H1 (cell line): Measurements from ENCODE around the gene THBS1. TPM values are rescaled to one million over a fixed set of nuclear protein-coding genes. Genes with fewer than 3 reads are reported as not detected.

Source experiments
- CTCF ChIA-PET: fragments of 300-600 bp; sonication (Branson Sonifier 250); formaldehyde crosslinking; loops from one replicate; lab custom pipeline; 2021; ENCODE audit not compliant: partially characterized antibody; lab: Charles Lee
- POLR2A ChIA-PET: fragments of 300-600 bp; sonication (Branson Sonifier 250); formaldehyde crosslinking; loops from one replicate; lab custom pipeline; 2021; ENCODE audit warnings: inconsistent platforms; ENCODE audit not compliant: partially characterized antibody; lab: Charles Lee
- DNase-seq, 2 experiments: peaks; one replicate each; pipeline versions ENCODE4 v3.0.0 to v3.0.0-alpha.2; 2010 to 2022; ENCODE audit warnings: low spot score in 2 of 2, low read depth in 1 of 2, mixed read lengths in 1 of 2
- FAIRE-seq: peaks from 2 replicates; lab custom pipeline; 2011; peaks lifted over from hg19 to GRCh38; lab: Jason Lieb, UNC
- H2AFZ ChIP-seq: 2 replicates; pipeline ENCODE4 v1.8.1; 2012; ENCODE audit warnings: low read length, inconsistent platforms
- H2AK5ac ChIP-seq: 2 replicates; pipeline ENCODE4 v1.6.1; 2013; ENCODE audit warnings: low read depth, low read length
- H2BK120ac ChIP-seq: replicated peaks from 2 replicates; pipeline ENCODE3; 2013; ENCODE audit warnings: low read depth, low read length, inconsistent platforms
- H2BK12ac ChIP-seq: 2 replicates; pipeline ENCODE4 v1.6.1; 2013; ENCODE audit warnings: low read depth, low read length
- H2BK15ac ChIP-seq: 2 replicates; pipeline ENCODE4 v1.6.1; 2013; ENCODE audit warnings: low read length
- H2BK20ac ChIP-seq: 2 replicates; pipeline ENCODE4 v1.6.1; 2013; ENCODE audit warnings: low read length
- H2BK5ac ChIP-seq: 2 replicates; pipeline ENCODE4 v1.6.1; 2013; ENCODE audit warnings: low read depth, low read length
- H3K14ac ChIP-seq: 2 replicates; pipeline ENCODE4 v1.6.1; 2013; ENCODE audit warnings: inconsistent platforms; ENCODE audit not compliant: insufficient read length
- H3K18ac ChIP-seq: 2 replicates; pipeline ENCODE4 v1.6.1; 2013; ENCODE audit warnings: low read length; ENCODE audit errors: extremely low read depth
- H3K23ac ChIP-seq: 2 replicates; pipeline ENCODE4 v1.6.1; 2013; ENCODE audit warnings: inconsistent platforms; ENCODE audit not compliant: insufficient read length
- H3K23me2 ChIP-seq: 2 replicates; pipeline ENCODE4 v1.6.1; 2013; ENCODE audit warnings: low read depth, low read length
- H3K27ac ChIP-seq: 2 replicates; pipeline ENCODE4 v1.6.1; 2011; ENCODE audit warnings: low read depth, low read length, inconsistent platforms
- H3K27me3 ChIP-seq, 4 experiments: replicated peaks in 1 of 4; 1 replicate in 1 of 4; 2 replicates in 3 of 4; pipeline versions ENCODE4 v1.6.1 to v1.8.1; 2011 to 2013; ENCODE audit warnings: low read length in 3 of 4, mild to moderate bottlenecking in 3 of 4, inconsistent platforms in 2 of 4, mixed read lengths in 2 of 4, moderate library complexity in 1 of 4; ENCODE audit not compliant: control insufficient read depth in 3 of 4, insufficient read depth in 3 of 4; ENCODE audit errors: extremely low read depth in 1 of 4
- H3K36me3 ChIP-seq, 4 experiments: 2 replicates each; pipeline versions ENCODE4 v1.6.1 to v1.8.1; 2011 to 2013; ENCODE audit warnings: mild to moderate bottlenecking in 4 of 4, low read length in 3 of 4, moderate library complexity in 2 of 4, control low read depth in 1 of 4, inconsistent platforms in 1 of 4; ENCODE audit not compliant: insufficient read depth in 4 of 4, control insufficient read depth in 2 of 4
- H3K4ac ChIP-seq: replicated peaks from 2 replicates; pipeline ENCODE3; 2013; ENCODE audit warnings: low read length, low read depth, mixed read lengths, inconsistent platforms; ENCODE audit not compliant: insufficient read length
- H3K4me1 ChIP-seq, 4 experiments: replicated peaks in 1 of 4; 1 replicate in 1 of 4; 2 replicates in 3 of 4; pipeline versions ENCODE4 v1.6.1 to v1.8.1; 2011 to 2013; ENCODE audit warnings: low read length in 3 of 4, inconsistent platforms in 2 of 4, mixed read lengths in 1 of 4; ENCODE audit not compliant: insufficient read depth in 4 of 4, control insufficient read depth in 3 of 4
- H3K4me2 ChIP-seq, 2 experiments: 2 replicates each; pipeline versions ENCODE4 v1.6.1 to v1.8.1; 2011 to 2013; ENCODE audit warnings: low read depth in 2 of 2, low read length in 2 of 2, control low read depth in 1 of 2, inconsistent platforms in 1 of 2, mild to moderate bottlenecking in 1 of 2; ENCODE audit not compliant: insufficient read depth in 1 of 2
- H3K4me3 ChIP-seq, 4 experiments: fragments of 200-600, 300-600 bp in 1 of 4; sonication (generic), shearing (Covaris generic), sonication (Bioruptor Twin) in 1 of 4; 2 replicates each; pipeline versions ENCODE4 v1.5.1 to v1.8.1; 2011 to 2016; ENCODE audit warnings: low read length in 4 of 4, low read depth in 3 of 4, control low read depth in 2 of 4, inconsistent platforms in 2 of 4, mild to moderate bottlenecking in 2 of 4, mixed read lengths in 1 of 4, moderate library complexity in 1 of 4; ENCODE audit not compliant: insufficient read depth in 2 of 4; ENCODE audit errors: extremely low read depth in 1 of 4
- H3K56ac ChIP-seq: replicated peaks from 2 replicates; pipeline ENCODE3; 2013; ENCODE audit warnings: low read depth, mild to moderate bottlenecking, mixed read lengths, low read length, inconsistent platforms; ENCODE audit not compliant: insufficient read length
- H3K79me1 ChIP-seq: 2 replicates; pipeline ENCODE4 v1.6.1; 2013; ENCODE audit warnings: low read depth, low read length, control low read depth
- H3K79me2 ChIP-seq, 2 experiments: 2 replicates each; pipeline versions ENCODE4 v1.6.1 to v1.8.1; 2012 to 2013; ENCODE audit warnings: low read length in 2 of 2, mild to moderate bottlenecking in 2 of 2, inconsistent platforms in 1 of 2; ENCODE audit not compliant: insufficient read depth in 2 of 2, control insufficient read depth in 1 of 2
- H3K9ac ChIP-seq, 4 experiments: replicated peaks in 1 of 4; 1 replicate in 1 of 4; 2 replicates in 3 of 4; pipeline versions ENCODE4 v1.6.1 to v1.8.1; 2011 to 2013; ENCODE audit warnings: low read depth in 3 of 4, low read length in 3 of 4, control low read depth in 2 of 4, mild to moderate bottlenecking in 2 of 4, moderate library complexity in 2 of 4, inconsistent platforms in 1 of 4; ENCODE audit errors: extremely low read depth in 1 of 4
- H3K9me3 ChIP-seq, 2 experiments: 2 replicates each; pipeline versions ENCODE4 v1.6.1 to v1.8.1; 2012 to 2013; ENCODE audit warnings: mild to moderate bottlenecking in 2 of 2, moderate library complexity in 2 of 2, control low read depth in 1 of 2, inconsistent platforms in 1 of 2, low read depth in 1 of 2, low read length in 1 of 2, mixed read lengths in 1 of 2; ENCODE audit not compliant: insufficient read depth in 2 of 2
- H4K20me1 ChIP-seq, 2 experiments: replicated peaks in 1 of 2; 2 replicates each; pipeline versions ENCODE3 to v1.8.1; 2011 to 2013; ENCODE audit warnings: inconsistent platforms in 2 of 2, low read length in 2 of 2, mild to moderate bottlenecking in 1 of 2; ENCODE audit not compliant: insufficient read depth in 2 of 2, control insufficient read depth in 1 of 2
- H4K5ac ChIP-seq: 2 replicates; pipeline ENCODE4 v1.6.1; 2013; ENCODE audit warnings: low read length, low read depth, mixed read lengths, inconsistent platforms; ENCODE audit not compliant: insufficient read length
- H4K8ac ChIP-seq: 2 replicates; pipeline ENCODE4 v1.8.0; 2013; ENCODE audit warnings: mild to moderate bottlenecking, moderate library complexity, low read length, inconsistent platforms; ENCODE audit not compliant: insufficient read depth; ENCODE audit errors: extremely low read depth
- H4K91ac ChIP-seq: replicated peaks from 2 replicates; pipeline ENCODE3; 2013; ENCODE audit warnings: low read length, mixed read lengths, inconsistent platforms; ENCODE audit not compliant: insufficient read length
- CHD2 ChIP-seq: IDR thresholded peaks from 2 replicates; pipeline ENCODE4 v1.6.1; 2012; ENCODE audit warnings: low read length, improper control_type of control experiment
- CREB1 ChIP-seq: IDR thresholded peaks from 2 replicates; pipeline ENCODE4 v1.6.1; 2012; ENCODE audit warnings: inconsistent platforms
- CTBP2 ChIP-seq: IDR thresholded peaks from 2 replicates; pipeline ENCODE4 v1.7.0; 2011; ENCODE audit warnings: borderline replicate concordance, mild to moderate bottlenecking, moderate library complexity, mixed read lengths, low read length; ENCODE audit not compliant: insufficient read depth, insufficient read length
- JUN ChIP-seq: IDR thresholded peaks from 2 replicates; pipeline ENCODE4 v1.6.1; 2011; ENCODE audit warnings: low read depth, mild to moderate bottlenecking, improper control_type of control experiment, low read length
- MAX ChIP-seq: IDR thresholded peaks from 2 replicates; pipeline ENCODE4 v1.6.1; 2012; ENCODE audit warnings: inconsistent platforms
- NANOG ChIP-seq: IDR thresholded peaks from 2 replicates; pipeline ENCODE4 v1.6.1; 2011; ENCODE audit warnings: low read length, low read depth, mild to moderate bottlenecking, inconsistent platforms; ENCODE audit not compliant: insufficient read depth, poor library complexity, severe bottlenecking
- TAF1 ChIP-seq: IDR thresholded peaks from 2 replicates; pipeline ENCODE4 v1.6.1; 2011; ENCODE audit warnings: mild to moderate bottlenecking, low read depth, low read length
- TCF12 ChIP-seq: IDR thresholded peaks from 2 replicates; pipeline ENCODE4 v1.6.1; 2011; ENCODE audit warnings: low read depth, mild to moderate bottlenecking, low read length
- TEAD4 ChIP-seq: IDR thresholded peaks from 2 replicates; pipeline ENCODE4 v1.6.1; 2012; ENCODE audit warnings: low read depth, low read length, inconsistent platforms, mixed read lengths
- YY1 ChIP-seq: IDR thresholded peaks from 2 replicates; pipeline ENCODE4 v1.6.1; 2011; ENCODE audit warnings: low read depth, mild to moderate bottlenecking, low read length
- WGBS, 2 experiments: shearing (Covaris generic) in 1 of 2; methylation state at CpG; one replicate each; pipeline versions ENCODE4 v1.1.6 to v1.1.7; 2013 to 2015; ENCODE audit warnings: low lambda C conversion rate in 2 of 2, mixed read lengths in 2 of 2, inconsistent platforms in 1 of 2, low coverage in 1 of 2, missing lambda C conversion rate in 1 of 2; ENCODE audit not compliant: insufficient replicate concordance in 2 of 2, insufficient coverage in 1 of 2, insufficient read length in 1 of 2; ENCODE audit errors: extremely low coverage in 1 of 2, missing lambda C conversion rate in 1 of 2; 5-methylcytosine and 5-hydroxymethylcytosine counted together
- polyA plus RNA-seq, 7 experiments: library from polyadenylated mRNA; depleted of rRNA in 3 of 7; stranded (reverse) in 5 of 7; unstranded in 2 of 7; fragments of >200 nt in 5 of 7; fragments of 200-250 nt in 2 of 7; gene quantifications; 1 replicate in 5 of 7; 2 replicates in 1 of 7; 4 replicates in 1 of 7; pipeline versions ENCODE4 v1.2.1 to v1.2.3, GENCODE V29; 2011 to 2013; ENCODE audit warnings: missing spikeins in 2 of 7, mixed read lengths in 2 of 7
- total RNA-seq: library from RNA; stranded (reverse); fragmentation: NEBNext Ultra II Directional; extraction: Animal tissue kit (Norgen Biotek cat#: 25700); gene quantifications from 2 replicates; pipeline ENCODE4 v1.2.1, GENCODE V29; 2021

Gene THBS1
- total and polyA plus RNA-seq, 2 of the 8 experiments (the other 6 are each of a cell fraction or from before 2014, with no cell fraction given) = 10.3 to 63.3 TPM

GRCh38 chr15:39579487-39580116 is 1.3 kb upstream of the THBS1 start:
- Histone ChIP-seq H3K56ac (no peak overlapping the region), H3K4ac (no peak overlapping the region), H3K36me3 (peaks cover 14 to 22% (median 16%) of the 10 kb centered on the region in 4 experiments; a peak in 7 of 8 replicates), H4K8ac (0 out of 2 replicates have a peak overlapping the region, but pooled peaks have one; percentile 7), H3K4me1 (peaks cover 9 to 24% (median 11%) of the 10 kb centered on the region in 4 experiments), H3K27ac (peak overlapping the region; percentile 1; the same call in 1 of the 2 replicates), H2BK20ac (peak overlapping the region; percentile 6; the same call in 1 of the 2 replicates), H3K79me1 (0 out of 2 replicates have a peak, but pooled peaks cover 3% of the 10 kb centered on the region), H2BK5ac (peak overlapping the region; percentile 36; the same call in 1 of the 2 replicates), H3K4me3 (peak overlapping the region; percentile 12 to 81 (median 60); a peak in 5 of 8 replicates), H3K23me2 (peaks cover 10% of the 10 kb centered on the region), H4K5ac (no peak overlapping the region), H3K4me2 (peak overlapping the region; percentile 70 to 91), H2BK120ac (no peak overlapping the region), H4K91ac (no peak overlapping the region), H3K9ac (peak overlapping the region in 2 of 4 experiments; percentile 12 to 50; a peak in 3 of 7 replicates), H2BK15ac (no peak overlapping the region), H2AFZ (no peak overlapping the region), H3K79me2 (peaks cover 0 to 20% of the 10 kb centered on the region in 2 experiments; a peak in 2 of 4 replicates), H3K23ac (no peak overlapping the region), H4K20me1 (peaks cover 0 to 2% of the 10 kb centered on the region in 2 experiments), H3K27me3 (peaks cover 0 to 5% (median 0%) of the 10 kb centered on the region in 4 experiments; a peak in 2 of 7 replicates), H2BK12ac (peak overlapping the region; percentile 30; the same call in 1 of the 2 replicates), H2AK5ac (no peak overlapping the region; the same call in 1 of the 2 replicates), H3K9me3 (no peaks in the 10 kb centered on the region), H3K18ac (0 out of 2 replicates have a peak overlapping the region, but pooled peaks have one; percentile 42), H3K14ac (no peak overlapping the region)
- WGBS, 2 experiments = 12% methylated on average over 18 of the region's 18 CpGs; no CpG with 5 or more reads in 1 of the 2 experiments
- FAIRE-seq (peak; percentile 97), DNase-seq (peak; percentile 78 to 90)
- CTCF ChIA-PET = interaction anchor here (0.5 to 3.3 kb wide), 31 partner anchors 9 to 896 kb away, joined by 3 to 18 read pairs (median 4); no protein-coding TSS in a partner anchor
- POLR2A ChIA-PET = interaction anchor here (0.7 to 6.3 kb wide), 55 partner anchors 9 to 872 kb away, joined by 3 to 117 read pairs (median 5); partner anchors contain the start of gene FSIP1
- TF ChIP-seq MAX (peak; percentile 31; the same call in 1 of the 2 replicates), CREB1 (peak; percentile 80), TCF12 (no peak), CTBP2 (peak; percentile 79), YY1 (no peak), CHD2 (no peak; the same call in 1 of the 2 replicates), TAF1 (peak; percentile 44; the same call in 1 of the 2 replicates), NANOG (peak; percentile 65), TEAD4 (peak; percentile 98), JUN (peak; percentile 73; the same call in 1 of the 2 replicates)
